Subcutaneous abdominal adipose tissue (tissue), 5 donors: ENCODE results near the gene SYNGR4.

Experiments used
- H3K27ac ChIP-seq: one replicate; pipeline ENCODE4 v1.7.0; 2013; ENCODE audit warnings: low read depth, mild to moderate bottlenecking, inconsistent platforms, low read length, moderate library complexity
- H3K27me3 ChIP-seq, 5 donors: one replicate each; pipeline ENCODE4 v1.7.0; 2013; ENCODE audit warnings: low read length in 5 of 5, inconsistent platforms in 1 of 5; ENCODE audit not compliant: control insufficient read depth in 5 of 5, insufficient read depth in 4 of 5
- H3K36me3 ChIP-seq, 5 donors: one replicate each; pipeline ENCODE4 v1.7.0; 2013; ENCODE audit warnings: low read length in 5 of 5; ENCODE audit not compliant: control insufficient read depth in 5 of 5, insufficient read depth in 5 of 5
- H3K4me1 ChIP-seq, 5 donors: one replicate each; pipeline ENCODE4 v1.7.0; 2013; ENCODE audit warnings: low read length in 5 of 5, mild to moderate bottlenecking in 3 of 5, moderate library complexity in 1 of 5; ENCODE audit not compliant: control insufficient read depth in 5 of 5, insufficient read depth in 5 of 5
- H3K4me3 ChIP-seq, 5 donors: one replicate each; pipeline ENCODE4 v1.7.0; 2013; ENCODE audit warnings: low read length in 5 of 5, low read depth in 1 of 5
- H3K9ac ChIP-seq, 5 donors: one replicate each; pipeline ENCODE4 v1.7.0; 2013; ENCODE audit warnings: low read length in 5 of 5, mild to moderate bottlenecking in 4 of 5, moderate library complexity in 3 of 5
- H3K9me3 ChIP-seq, 5 donors: one replicate each; pipeline ENCODE4 v1.7.0; 2013; ENCODE audit warnings: low read length in 5 of 5; ENCODE audit not compliant: control insufficient read depth in 5 of 5
- donor health status: healthy.
- donor health status: healthy.
- donor health status: healthy.
- donor health status: healthy.
- donor health status: healthy.

The SYNGR4 gene

DNA sequence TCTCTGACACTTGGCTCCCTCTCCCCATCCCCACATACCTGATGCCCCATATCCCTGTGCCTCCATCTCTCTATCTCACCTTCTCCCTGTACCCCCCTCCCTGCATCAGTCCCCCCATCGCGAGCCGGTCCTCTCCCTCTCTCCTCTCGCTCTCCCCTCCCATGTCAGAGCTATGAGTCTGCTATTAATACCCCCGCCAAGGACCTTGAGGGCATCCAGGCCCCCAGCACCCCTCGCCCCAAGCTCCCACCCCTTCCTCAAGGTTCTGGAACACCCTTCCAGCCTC, 30.9 kb downstream of the SYNGR4 start:
- H3K27me3 ChIP-seq, result peaks cover 43 to 56% (median 49%) of the 10 kb centered on the region in 5 donors
- no peak overlapping the region for H3K9ac ChIP-seq
- H3K27ac ChIP-seq, result no peak overlapping the region
- peaks cover 0 to 39% (median 28%) of the 10 kb centered on the region in 5 donors for H3K4me1 ChIP-seq
- H3K4me3 ChIP-seq, result no peak overlapping the region
- H3K9me3 ChIP-seq, result no peaks in the 10 kb centered on the region
- no peaks in the 10 kb centered on the region for H3K36me3 ChIP-seq

DNA sequence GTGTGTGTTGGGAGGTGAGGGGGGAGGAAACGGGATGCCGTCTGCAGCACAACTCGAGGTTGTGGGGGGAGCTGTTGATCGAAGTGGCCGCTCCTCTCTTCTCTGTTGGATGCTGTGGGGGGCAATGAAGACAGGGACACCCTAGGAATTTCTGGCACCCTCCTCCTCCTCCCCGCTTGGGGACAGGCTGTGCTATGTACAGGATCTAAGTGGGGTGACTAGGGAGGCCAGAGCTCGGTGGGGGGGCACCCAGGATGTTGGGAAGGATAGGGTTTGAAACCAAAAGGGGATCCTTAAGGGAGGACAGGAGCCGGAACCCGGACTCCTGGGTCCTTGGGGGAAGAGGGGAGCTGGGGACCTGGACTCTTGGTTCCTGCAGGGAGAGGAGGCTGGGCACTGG, 31.3 kb downstream of the SYNGR4 start:
- Histone ChIP-seq H3K27ac (no peak overlapping the region), H3K4me3 (no peak overlapping the region), H3K9ac (no peak overlapping the region), H3K36me3 (no peaks in the 10 kb centered on the region), H3K27me3 (peaks cover 43 to 56% (median 49%) of the 10 kb centered on the region in 5 donors), H3K9me3 (no peaks in the 10 kb centered on the region), H3K4me1 (peaks cover 0 to 39% (median 27%) of the 10 kb centered on the region in 5 donors)

- Histone ChIP-seq H3K9ac (no peak overlapping the region), H3K27ac (no peak overlapping the region), H3K4me1 (peaks cover 0 to 33% (median 24%) of the 10 kb centered on the region in 5 donors), H3K9me3 (no peaks in the 10 kb centered on the region), H3K4me3 (no peak overlapping the region), H3K27me3 (peaks cover 43 to 56% (median 49%) of the 10 kb centered on the region in 5 donors), H3K36me3 (no peaks in the 10 kb centered on the region)
These were observed 32.1 kb downstream of the SYNGR4 start for GRCh38 chr19:48396016-48396823.

DNA sequence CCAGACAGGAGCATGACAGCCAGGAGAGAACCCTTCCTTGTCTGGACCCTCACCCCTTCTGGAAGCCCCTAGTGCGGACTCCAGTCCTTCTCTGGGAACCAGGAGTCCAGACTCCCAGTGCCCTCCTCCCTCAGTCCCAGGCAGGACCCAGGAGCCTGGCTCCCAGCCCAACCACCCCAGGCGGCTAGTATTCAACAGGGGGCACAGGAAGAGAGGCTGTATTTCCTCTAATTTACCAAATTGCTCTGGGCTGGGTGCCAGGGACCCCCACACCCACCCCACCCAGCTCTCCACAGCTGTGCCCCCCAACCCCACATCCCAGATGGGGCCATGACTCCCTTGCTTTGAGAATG, 32.6 kb downstream of the SYNGR4 start:
- no peak overlapping the region for H3K27ac ChIP-seq
- no peaks in the 10 kb centered on the region for H3K9me3 ChIP-seq
- H3K4me1 ChIP-seq, result peaks cover 0 to 29% (median 24%) of the 10 kb centered on the region in 5 donors
- no peak overlapping the region for H3K9ac ChIP-seq
- no peak overlapping the region for H3K4me3 ChIP-seq
- no peaks in the 10 kb centered on the region for H3K36me3 ChIP-seq
- H3K27me3 ChIP-seq, result peaks cover 43 to 56% (median 49%) of the 10 kb centered on the region in 5 donors

DNA sequence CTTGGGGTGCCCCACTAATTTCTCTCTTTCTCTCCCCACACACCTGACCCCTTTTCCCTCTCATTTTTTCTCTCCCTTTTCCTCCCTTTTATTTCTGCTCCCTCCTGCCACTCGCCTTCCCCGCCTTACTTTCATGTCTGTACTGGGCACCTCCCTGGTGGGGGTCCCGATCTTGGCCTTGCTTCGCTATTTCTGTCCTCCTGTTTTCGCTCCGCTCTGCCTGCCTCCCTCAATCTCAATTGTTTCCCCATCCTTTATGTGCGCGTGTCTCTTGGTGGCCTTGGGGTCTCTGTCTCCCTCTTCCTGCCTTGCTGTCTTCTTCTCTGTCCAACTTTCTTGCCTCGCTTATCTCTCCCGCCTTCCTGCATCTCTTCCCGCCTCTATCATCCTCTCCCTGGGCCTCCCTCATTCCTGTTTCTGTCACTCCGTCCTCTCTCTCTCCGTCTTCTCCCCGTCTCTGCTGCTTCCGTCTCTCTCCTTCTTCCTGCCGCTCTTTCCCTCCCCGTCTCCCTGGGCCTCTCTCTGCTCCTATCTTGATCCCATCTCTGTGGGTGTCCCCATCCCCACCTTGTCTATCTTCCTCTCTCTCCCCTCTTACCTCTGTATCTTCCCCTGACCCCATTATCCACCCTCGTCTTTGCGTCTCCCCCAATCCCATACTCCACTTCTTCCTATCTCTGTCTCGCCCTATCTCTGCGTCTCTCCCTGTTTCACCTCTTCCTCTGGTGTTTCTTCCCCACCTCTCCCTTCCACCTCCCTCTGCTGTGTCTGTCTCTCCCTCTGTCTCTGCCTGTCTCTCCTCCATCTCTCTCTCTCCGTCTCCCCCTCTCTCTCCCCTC, 33.3 kb downstream of the SYNGR4 start:
- H3K9me3 ChIP-seq, result no peaks in the 10 kb centered on the region
- H3K36me3 ChIP-seq, result no peaks in the 10 kb centered on the region
- peak overlapping the region in 4 of 5 donors; percentile 19 to 64 (median 52) for H3K4me3 ChIP-seq
- peaks cover 0 to 29% (median 24%) of the 10 kb centered on the region in 5 donors for H3K4me1 ChIP-seq
- H3K9ac ChIP-seq, result peak overlapping the region in 3 of 5 donors; percentile 31 to 60 (median 46)
- H3K27ac ChIP-seq, result no peak overlapping the region
- H3K27me3 ChIP-seq, result peaks cover 43 to 54% (median 47%) of the 10 kb centered on the region in 5 donors

DNA sequence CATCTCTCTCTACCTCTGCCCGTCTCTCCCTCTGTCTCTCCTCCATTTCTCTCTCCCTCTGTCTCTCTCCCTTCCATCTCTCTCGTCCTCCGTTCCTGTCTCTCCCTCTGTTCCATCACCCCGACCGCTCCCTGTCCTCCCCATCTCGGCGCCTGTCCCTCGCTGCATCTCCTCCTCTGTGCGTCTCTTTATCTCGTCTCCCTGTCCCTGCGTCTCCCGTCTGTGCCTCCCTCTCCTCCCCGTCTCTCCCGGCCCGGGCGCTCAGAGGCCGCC, 33.9 kb downstream of the SYNGR4 start:
- Histone ChIP-seq H3K9me3 (no peaks in the 10 kb centered on the region), H3K27ac (no peak overlapping the region), H3K4me3 (peak overlapping the region in 4 of 5 donors; percentile 19 to 64 (median 52)), H3K36me3 (no peaks in the 10 kb centered on the region), H3K9ac (peak overlapping the region in 3 of 5 donors; percentile 31 to 60 (median 46)), H3K27me3 (peaks cover 39 to 48% (median 43%) of the 10 kb centered on the region in 5 donors), H3K4me1 (peaks cover 0 to 29% (median 24%) of the 10 kb centered on the region in 5 donors)

GRCh38 chr19:48398375-48399235, 34.4 kb downstream of the SYNGR4 start:
- peaks cover 34 to 43% (median 41%) of the 10 kb centered on the region in 5 donors for H3K27me3 ChIP-seq
- no peak overlapping the region for H3K27ac ChIP-seq
- no peaks in the 10 kb centered on the region for H3K36me3 ChIP-seq
- H3K9ac ChIP-seq, result peak overlapping the region in 1 of 5 donors; percentile 60
- peaks cover 0 to 27% (median 22%) of the 10 kb centered on the region in 5 donors for H3K4me1 ChIP-seq
- peak overlapping the region in 4 of 5 donors; percentile 19 to 55 (median 53) for H3K4me3 ChIP-seq
- no peaks in the 10 kb centered on the region for H3K9me3 ChIP-seq

GRCh38 chr19:48400018-48400742, 36.0 kb downstream of the SYNGR4 start:
- no peaks in the 10 kb centered on the region for H3K9me3 ChIP-seq
- peaks cover 0 to 21% (median 16%) of the 10 kb centered on the region in 5 donors for H3K4me1 ChIP-seq
- H3K9ac ChIP-seq, result peak overlapping the region in 3 of 5 donors; percentile 7 to 48 (median 20)
- peak overlapping the region; percentile 48 to 74 (median 63) for H3K4me3 ChIP-seq
- H3K27ac ChIP-seq, result peak overlapping the region; percentile 24
- no peaks in the 10 kb centered on the region for H3K36me3 ChIP-seq
- H3K27me3 ChIP-seq, result peaks cover 24 to 30% (median 28%) of the 10 kb centered on the region in 5 donors

DNA sequence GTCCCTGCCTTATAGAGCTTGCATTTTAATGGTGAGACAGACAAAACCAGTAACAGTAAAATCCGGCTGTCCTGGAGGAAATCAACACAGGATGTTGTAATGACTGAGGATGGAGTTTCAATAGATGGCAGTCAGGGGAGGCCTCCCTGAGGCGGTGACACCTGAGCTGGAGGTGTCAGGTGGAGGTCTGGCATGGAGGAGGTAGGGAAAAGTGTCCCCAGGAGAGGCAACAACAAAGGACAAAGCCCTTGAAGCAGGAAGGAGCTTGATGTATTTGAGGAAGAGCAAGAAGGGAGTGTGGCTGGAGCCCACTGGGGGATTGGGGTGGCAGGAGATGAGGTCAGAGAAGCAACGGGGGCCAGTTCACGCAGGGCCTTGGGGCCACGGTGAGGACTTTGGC, 37.1 kb downstream of the SYNGR4 start:
- H3K4me1 ChIP-seq, result peaks cover 0 to 21% (median 16%) of the 10 kb centered on the region in 5 donors
- H3K4me3 ChIP-seq, result no peak overlapping the region
- H3K36me3 ChIP-seq, result no peaks in the 10 kb centered on the region
- H3K27me3 ChIP-seq, result peaks cover 15 to 20% (median 18%) of the 10 kb centered on the region in 5 donors
- H3K27ac ChIP-seq, result no peak overlapping the region
- H3K9ac ChIP-seq, result no peak overlapping the region
- peaks cover 0 to 7% (median 4%) of the 10 kb centered on the region in 5 donors for H3K9me3 ChIP-seq
